OCI-LY7 (cell line): Measurements from ENCODE around the gene NEU2. TPM values are rescaled to one million over a fixed set of nuclear protein-coding genes. Genes with fewer than 3 reads are reported as not detected.

ENCODE experiments used
- BruUV-seq: library from RNA; stranded (reverse); fragments of 400-500 nt; replicated peaks from 2 replicates; lab custom pipeline; 2021; lab: Mats Ljungman, UMichigan
- CTCF ChIA-PET: fragments of 300-600 bp; sonication (Branson Sonifier 250); formaldehyde crosslinking; loops from one replicate; lab custom pipeline; 2022; ENCODE audit warnings: antibody characterized with exemption; ENCODE audit not compliant: unreplicated experiment; lab: Charles Lee
- POLR2A ChIA-PET: fragments of 300-600 bp; sonication (Branson Sonifier 250); formaldehyde crosslinking; loops from one replicate; lab custom pipeline; 2022; ENCODE audit warnings: antibody characterized with exemption; lab: Charles Lee
- DNase-seq: peaks from one replicate; pipeline ENCODE4 v3.0.0-alpha.2; 2015; ENCODE audit warnings: low spot score
- H2AFZ ChIP-seq: fragments of 200-600 bp; sonication (generic), shearing (Covaris generic); 2 replicates; pipeline ENCODE4 v1.6.1; 2014; ENCODE audit warnings: mild to moderate bottlenecking, antibody characterized with exemption, low read length, moderate library complexity
- H3K27ac ChIP-seq: fragments of 200-600 bp; sonication (generic); 2 replicates; pipeline ENCODE4 v1.5.1; 2014; ENCODE audit warnings: mixed run types, low read depth, mild to moderate bottlenecking, moderate library complexity, low read length, inconsistent platforms; ENCODE audit not compliant: poor library complexity, severe bottlenecking
- H3K36me3 ChIP-seq: fragments of 200-600 bp; sonication (generic); 2 replicates; pipeline ENCODE4 v1.6.1; 2014; ENCODE audit warnings: mild to moderate bottlenecking, antibody characterized with exemption, low read length, moderate library complexity, mixed read lengths; ENCODE audit not compliant: insufficient read depth
- H3K4me1 ChIP-seq: fragments of 200-600 bp; sonication (generic); 2 replicates; pipeline ENCODE4 v1.5.1; 2014; ENCODE audit warnings: mild to moderate bottlenecking, low read length; ENCODE audit not compliant: insufficient read depth, poor library complexity, severe bottlenecking
- H3K4me2 ChIP-seq: fragments of 200-600 bp; sonication (generic); 2 replicates; pipeline ENCODE4 v1.6.1; 2014; ENCODE audit warnings: mild to moderate bottlenecking, low read length
- H3K4me3 ChIP-seq: fragments of 200-600 bp; sonication (generic); 2 replicates; pipeline ENCODE4 v1.5.1; 2014; ENCODE audit warnings: mild to moderate bottlenecking, low read depth, low read length; ENCODE audit not compliant: poor library complexity, severe bottlenecking
- H3K79me2 ChIP-seq: fragments of 200-600 bp; sonication (generic); 2 replicates; pipeline ENCODE4 v1.6.1; 2016; ENCODE audit warnings: low read depth, mild to moderate bottlenecking, low read length, moderate library complexity, mixed read lengths; ENCODE audit not compliant: insufficient read depth
- H3K9me2 ChIP-seq: fragments of 200-600 bp; sonication (generic); 2 replicates; pipeline ENCODE4 v1.6.1; 2016; ENCODE audit warnings: mild to moderate bottlenecking, low read length, mixed read lengths; ENCODE audit not compliant: insufficient read depth
- H3K9me3 ChIP-seq: fragments of 200-600 bp; sonication (generic); 2 replicates; pipeline ENCODE4 v1.6.1; 2014; ENCODE audit warnings: mild to moderate bottlenecking, mixed run types, low read length, mixed read lengths
- H4K20me1 ChIP-seq: fragments of 200-600 bp; sonication (generic); 2 replicates; pipeline ENCODE4 v1.6.1; 2014; ENCODE audit warnings: mild to moderate bottlenecking, antibody characterized with exemption, low read length, moderate library complexity, mixed read lengths; ENCODE audit not compliant: insufficient read depth
- CTCF ChIP-seq: fragments of 200-600 bp; sonication (generic); conservative IDR thresholded peaks from 2 replicates; pipeline ENCODE4 v1.5.1; 2014; ENCODE audit warnings: mild to moderate bottlenecking, antibody characterized with exemption, low read length, moderate library complexity, mixed read lengths
- EZH2phosphoT487 ChIP-seq: fragments of 200-600 bp; sonication (generic); IDR thresholded peaks from 2 replicates; pipeline ENCODE4 v1.6.1; 2018; ENCODE audit warnings: low read depth, borderline replicate concordance, mild to moderate bottlenecking, mixed run types, antibody characterized with exemption, low read length, moderate library complexity, mixed read lengths
- intact Hi-C: fragments of 100-400 bp; cut with micrococcal nuclease; formaldehyde crosslinking; loops from one replicate; pipeline ENCODE4 v1.10.0; 2022; ENCODE audit not compliant: unreplicated experiment
- total RNA-seq, 2 experiments: library from RNA; depleted of rRNA in 1 of 2; stranded (reverse); fragments of >200 nt in 1 of 2; shearing (Covaris generic) in 1 of 2; gene quantifications; 2 replicates each; pipeline ENCODE4 v1.2.3, GENCODE V29; 2014 to 2022

The NEU2 gene
- total RNA-seq, 2 experiments from 2014 or later: not detected

GRCh38 chr2:233042549-233042948 lies 10.1 kb downstream of the NEU2 start:
- POLR2A ChIA-PET: interaction anchor here (0.8 kb wide), 1 partner anchor 89 kb away, joined by 3 read pairs; no protein-coding TSS in a partner anchor
- H3K27ac ChIP-seq: no peak overlapping the region
- TF ChIP-seq EZH2phosphoT487 (no peak), CTCF (no peak)
- H3K9me2 ChIP-seq: no peaks in the 10 kb centered on the region
- H3K9me3 ChIP-seq: no peaks in the 10 kb centered on the region
- no peaks in the 10 kb centered on the region for H4K20me1 ChIP-seq
- H3K36me3 ChIP-seq: no peaks in the 10 kb centered on the region
- no peak overlapping the region for H3K4me2 ChIP-seq
- intact Hi-C loops: no loop called here
- no peaks in the 10 kb centered on the region for H3K79me2 ChIP-seq
- CTCF ChIA-PET: no interaction called here
- no TSS peak for BruUV-seq
- no peaks in the 10 kb centered on the region for H3K4me1 ChIP-seq
- no peak overlapping the region for H3K4me3 ChIP-seq
- no peak for DNase-seq
- no peak overlapping the region for H2AFZ ChIP-seq

GRCh38 chr2:233044974-233045605 lies 12.6 kb downstream of the NEU2 start:
- no peaks in the 10 kb centered on the region for H3K36me3 ChIP-seq
- no peaks in the 10 kb centered on the region for H3K4me1 ChIP-seq
- no peak overlapping the region for H3K4me3 ChIP-seq
- CTCF ChIA-PET: no interaction called here
- POLR2A ChIA-PET: interaction anchor here (0.6 kb wide), 2 partner anchors 124 to 196 kb away, joined by 3 to 4 read pairs; no protein-coding TSS in a partner anchor
- H3K27ac ChIP-seq: no peak overlapping the region
- intact Hi-C loops: no loop called here
- H2AFZ ChIP-seq: no peak overlapping the region
- no peaks in the 10 kb centered on the region for H3K9me2 ChIP-seq
- BruUV-seq: no TSS peak
- no peak overlapping the region for H3K4me2 ChIP-seq
- no peaks in the 10 kb centered on the region for H4K20me1 ChIP-seq
- DNase-seq: no peak
- H3K79me2 ChIP-seq: no peaks in the 10 kb centered on the region
- H3K9me3 ChIP-seq: no peaks in the 10 kb centered on the region
- TF ChIP-seq CTCF (no peak), EZH2phosphoT487 (no peak)

- CTCF ChIA-PET: no interaction called here
- intact Hi-C loops: no loop called here
- H2AFZ ChIP-seq: no peak overlapping the region
- H3K36me3 ChIP-seq: no peaks in the 10 kb centered on the region
- no peaks in the 10 kb centered on the region for H3K4me1 ChIP-seq
- H3K27ac ChIP-seq: no peak overlapping the region
- DNase-seq: no peak
- H3K9me3 ChIP-seq: no peaks in the 10 kb centered on the region
- H3K79me2 ChIP-seq: no peaks in the 10 kb centered on the region
- no peaks in the 10 kb centered on the region for H3K9me2 ChIP-seq
- no peak overlapping the region for H3K4me3 ChIP-seq
- BruUV-seq: no TSS peak
- H4K20me1 ChIP-seq: no peaks in the 10 kb centered on the region
- no peak for TF ChIP-seq CTCF
- H3K4me2 ChIP-seq: no peak overlapping the region
- POLR2A ChIA-PET: interaction anchor here (0.6 to 0.7 kb wide), 3 partner anchors 8 to 195 kb away, joined by 3 to 7 read pairs (median 4); no protein-coding TSS in a partner anchor
These were observed 14.7 kb downstream of the NEU2 start for GRCh38 chr2:233047206-233047605.
